HCT116 (cell line): ENCODE results near the gene SPSB1. TPM values are rescaled to one million over a fixed set of nuclear protein-coding genes. Genes with fewer than 3 reads are reported as not detected.

Source experiments
- ATAC-seq: fragments of 200-7000 bp; cut with Tn5 transposase; 2 replicates; pipeline ENCODE4 v1.9.1; 2020; ENCODE audit warnings: mild to moderate bottlenecking, moderate library complexity
- BruUV-seq: library from RNA; stranded (reverse); fragments of 400-500 nt; replicated peaks from 2 replicates; lab custom pipeline; 2021; lab: Mats Ljungman, UMichigan
- CTCF ChIA-PET: fragments of 300-600 bp; sonication (Branson Sonifier 250); formaldehyde crosslinking; loops from one replicate; lab custom pipeline; 2021; ENCODE audit warnings: antibody characterized with exemption; lab: Charles Lee
- POLR2A ChIA-PET: fragments of 300-600, 350-600 bp; sonication (Branson Sonifier 250); formaldehyde crosslinking; loops from one replicate; lab custom pipeline; 2021; ENCODE audit warnings: antibody characterized with exemption; lab: Charles Lee
- RAD21 ChIA-PET, 2 experiments: fragments of 300-600 bp; sonication (Branson Sonifier 250); formaldehyde crosslinking; loops; one replicate each; lab custom pipeline; 2023; ENCODE audit warnings: low total read pairs in 2 of 2; ENCODE audit not compliant: uncharacterized antibody in 2 of 2, unreplicated experiment in 2 of 2, low non-redundant PET in 1 of 2; lab: Charles Lee
- DNase-seq: peaks from one replicate; pipeline ENCODE4 v3.0.0-alpha.2; 2010; ENCODE audit warnings: low read depth, low spot score
- H2AFZ ChIP-seq: fragments of 200-600 bp; shearing (Covaris generic), sonication (generic); 2 replicates; pipeline ENCODE4 v1.6.1; 2017; ENCODE audit warnings: low read depth, mixed run types, mixed read lengths, antibody characterized with exemption, low read length; ENCODE audit not compliant: poor library complexity, severe bottlenecking
- H3K27ac ChIP-seq: 2 replicates; pipeline ENCODE4 v1.5.1; 2012; ENCODE audit warnings: low read depth, low read length
- H3K27me3 ChIP-seq: fragments of 200-600 bp; sonication (generic); 2 replicates; pipeline ENCODE4 v1.6.1; 2016; ENCODE audit warnings: mixed run types, low read length, mixed read lengths; ENCODE audit not compliant: insufficient read depth
- H3K36me3 ChIP-seq, 2 experiments: fragments of 200-500 bp in 1 of 2; fragments of 200-600 bp in 1 of 2; sonication (Bioruptor generic) in 1 of 2; sonication (generic) in 1 of 2; 2 replicates each; pipeline versions ENCODE4 v1.5.1 to v1.6.1; 2014 to 2016; ENCODE audit warnings: low read length in 2 of 2, inconsistent platforms in 1 of 2, mixed read lengths in 1 of 2, mixed run types in 1 of 2; ENCODE audit not compliant: insufficient read depth in 2 of 2, control insufficient read depth in 1 of 2
- H3K4me1 ChIP-seq, 2 experiments: fragments of 200-600 bp in 1 of 2; sonication (generic) in 1 of 2; 2 replicates each; pipeline versions ENCODE4 v1.5.1 to v1.6.1; 2012 to 2017; ENCODE audit warnings: low read length in 2 of 2, inconsistent platforms in 1 of 2, mild to moderate bottlenecking in 1 of 2, mixed read lengths in 1 of 2, mixed run types in 1 of 2, moderate library complexity in 1 of 2; ENCODE audit not compliant: insufficient read depth in 2 of 2, control insufficient read depth in 1 of 2
- H3K4me2 ChIP-seq: fragments of 200-600 bp; sonication (generic); 2 replicates; pipeline ENCODE4 v1.6.1; 2017; ENCODE audit warnings: mixed run types, low read length, mixed read lengths
- H3K4me3 ChIP-seq, 2 experiments: fragments of 200-600 bp in 1 of 2; sonication (generic) in 1 of 2; replicated peaks in 1 of 2; 2 replicates each; pipeline ENCODE4 v1.5.1; 2011 to 2016; ENCODE audit warnings: low read length in 2 of 2, control low read depth in 1 of 2, low read depth in 1 of 2, mild to moderate bottlenecking in 1 of 2, mixed read lengths in 1 of 2, mixed run types in 1 of 2
- H3K79me2 ChIP-seq: fragments of 200-600 bp; sonication (generic); 2 replicates; pipeline ENCODE4 v1.6.1; 2017; ENCODE audit warnings: mild to moderate bottlenecking, mixed run types, low read length, moderate library complexity, mixed read lengths; ENCODE audit not compliant: insufficient read depth
- H3K9ac ChIP-seq: fragments of 200-600 bp; sonication (generic); 2 replicates; pipeline ENCODE4 v1.6.1; 2016; ENCODE audit warnings: low read length, mixed read lengths
- H3K9me2 ChIP-seq: fragments of 200-600 bp; sonication (generic), shearing (Covaris generic); 2 replicates; pipeline ENCODE4 v1.6.1; 2017; ENCODE audit warnings: mixed run types, mild to moderate bottlenecking, moderate library complexity; ENCODE audit not compliant: insufficient read depth
- H3K9me3 ChIP-seq, 2 experiments: fragments of 200-500 bp in 1 of 2; fragments of 200-600 bp in 1 of 2; sonication (Bioruptor generic) in 1 of 2; sonication (generic) in 1 of 2; 2 replicates each; pipeline ENCODE4 v1.6.1; 2014 to 2017; ENCODE audit warnings: low read length in 2 of 2, mixed read lengths in 2 of 2, inconsistent platforms in 1 of 2, low read depth in 1 of 2, mild to moderate bottlenecking in 1 of 2, mixed run types in 1 of 2, moderate library complexity in 1 of 2; ENCODE audit not compliant: control insufficient read depth in 1 of 2, insufficient read depth in 1 of 2
- H4K20me1 ChIP-seq: fragments of 200-600 bp; sonication (generic), shearing (Covaris generic); 2 replicates; pipeline ENCODE4 v1.6.1; 2017; ENCODE audit warnings: mixed run types, mild to moderate bottlenecking, moderate library complexity; ENCODE audit not compliant: insufficient read depth
- CBX3 ChIP-seq: IDR thresholded peaks from 2 replicates; pipeline ENCODE4 v1.6.1; 2012; ENCODE audit warnings: low read depth
- JUND ChIP-seq: IDR thresholded peaks from 2 replicates; pipeline ENCODE4 v1.6.1; 2012
- SP1 ChIP-seq: IDR thresholded peaks from 2 replicates; pipeline ENCODE4 v1.6.1; 2012; ENCODE audit warnings: low read depth
- SRF ChIP-seq: IDR thresholded peaks from 2 replicates; pipeline ENCODE4 v1.6.1; 2012; ENCODE audit warnings: low read depth
- ZFX ChIP-seq: fragments of 450-650 bp; IDR thresholded peaks from 2 replicates; pipeline ENCODE4 v1.6.1; 2017
- intact Hi-C: fragments of 100-400 bp; cut with micrococcal nuclease; formaldehyde crosslinking; loops from 2 replicates; pipeline ENCODE4 v1.10.0; 2022
- total RNA-seq: library from RNA; stranded (reverse); gene quantifications from one replicate; pipeline ENCODE4 v1.2.1, GENCODE V29; 2021; ENCODE audit not compliant: unreplicated experiment
- TF ChIP-seq, protein P1 (sequence below), 3 experiments: fragments of 200-600 bp in 1 of 3; sonication (generic) in 1 of 3; IDR thresholded peaks in 2 of 3; conservative IDR thresholded peaks in 1 of 3; 2 replicates each; pipeline ENCODE4 v1.5.1; 2012 to 2017; ENCODE audit warnings: low read depth in 2 of 3, low read length in 2 of 3, antibody characterized with exemption in 1 of 3, borderline replicate concordance in 1 of 3, control low read depth in 1 of 3, mild to moderate bottlenecking in 1 of 3, mixed read lengths in 1 of 3, mixed run types in 1 of 3, moderate library complexity in 1 of 3; ENCODE audit not compliant: insufficient read depth in 1 of 3

SPSB1 gene
- total RNA-seq, 1 experiment from 2014 or later, result 10.8 TPM

DNA sequence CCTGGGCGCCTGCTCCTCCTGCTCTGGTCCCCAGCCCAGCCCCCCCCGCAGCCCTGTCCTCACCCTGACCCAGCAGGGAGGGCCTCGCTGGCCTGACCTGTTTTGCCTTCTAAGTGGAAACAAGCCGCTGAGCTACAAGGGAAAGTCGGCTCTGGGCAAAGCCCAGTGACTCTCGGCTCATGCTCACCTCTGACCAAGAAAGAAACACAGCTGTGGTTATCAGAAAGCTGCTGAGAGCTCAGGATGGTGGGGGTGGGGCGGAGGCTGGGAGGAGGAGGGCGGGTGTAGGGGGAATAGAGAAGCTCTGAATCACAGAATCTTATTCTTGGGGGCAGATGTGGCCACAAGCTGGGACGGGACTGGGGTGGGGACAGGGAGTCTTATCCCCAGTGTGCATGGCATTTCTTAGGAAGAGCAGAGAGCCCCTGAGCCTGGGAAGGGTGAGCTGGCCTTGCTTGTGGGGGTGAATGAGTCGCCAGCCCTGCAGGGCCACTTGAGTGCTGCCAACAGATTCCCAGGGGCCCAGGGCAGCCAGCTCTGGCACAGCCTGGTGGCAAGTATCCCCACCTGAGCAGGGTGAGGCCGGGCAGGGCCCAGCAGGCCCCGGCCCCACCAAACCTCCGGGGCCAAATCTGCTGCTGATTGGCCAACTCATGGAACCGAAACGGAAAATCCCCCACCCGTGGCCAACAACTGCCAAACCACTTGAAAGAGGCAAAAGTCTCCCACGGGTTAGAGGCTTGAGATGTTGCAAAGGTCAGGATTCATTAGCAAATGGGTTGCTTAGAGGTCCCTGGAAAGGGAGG, 120.6 kb downstream of the SPSB1 start:
- ATAC-seq (peak; percentile 79), DNase-seq (peak; percentile 56)
- H3K27me3 ChIP-seq, result no peaks in the 10 kb centered on the region
- H3K9ac ChIP-seq, result peak overlapping the region; percentile 68
- H3K4me2 ChIP-seq, result peak overlapping the region; percentile 86
- no peaks in the 10 kb centered on the region for H3K9me2 ChIP-seq
- peak overlapping the region; percentile 89 for H2AFZ ChIP-seq
- H3K9me3 ChIP-seq, result peaks cover 0 to 3% of the 10 kb centered on the region in 2 experiments; a peak in 1 of 4 replicates
- no TSS peak for BruUV-seq
- H3K27ac ChIP-seq, result peak overlapping the region; percentile 81
- intact Hi-C loops, result no loop called here
- peaks cover 28 to 29% of the 10 kb centered on the region in 2 experiments for H3K4me1 ChIP-seq
- peak overlapping the region; percentile 23 to 48 for H3K4me3 ChIP-seq
- ChIA-PET POLR2A (interaction anchor here (0.7 to 1.4 kb wide), 3 partner anchors 11 to 24 kb away, joined by 3 read pairs; no protein-coding TSS in a partner anchor), RAD21 (interaction anchor here (0.6 to 0.8 kb wide), 4 partner anchors 10 to 181 kb away, joined by 3 to 6 read pairs (median 4); partner anchors contain the start of gene TMEM201 (in 1 of the 2)), CTCF (no interaction called here)
- H3K79me2 ChIP-seq, result no peaks in the 10 kb centered on the region
- H4K20me1 ChIP-seq, result no peaks in the 10 kb centered on the region
- no peaks in the 10 kb centered on the region for H3K36me3 ChIP-seq
- TF ChIP-seq CBX3 (no peak; the same call in 1 of the 2 replicates), ZFX (peak; percentile 61; the same call in 1 of the 2 replicates), JUND (no peak), SP1 (0 out of 2 replicates have a peak, but pooled peaks have one; percentile 57)

DNA sequence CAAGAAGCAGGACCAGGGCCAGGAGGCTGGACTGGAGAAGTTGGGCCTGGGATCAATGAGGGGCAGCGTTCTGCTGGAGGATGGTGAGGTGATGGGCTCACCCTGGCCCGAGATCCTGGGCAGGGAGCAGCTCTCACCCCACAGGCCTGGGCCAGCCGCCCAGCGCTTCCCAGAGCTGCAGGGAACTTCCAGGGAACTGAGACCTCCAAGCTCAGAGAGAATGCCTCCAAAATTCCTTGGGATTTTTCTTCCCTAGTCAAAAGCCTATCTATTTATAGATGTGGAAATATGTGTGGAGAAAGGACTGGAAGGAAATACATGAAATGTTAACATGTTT, 121.2 kb downstream of the SPSB1 start:
- Histone ChIP-seq H2AFZ (peak overlapping the region; percentile 89), H3K4me3 (peak overlapping the region in 1 of 2 experiments; percentile 48; a peak in 2 of 4 replicates), H3K36me3 (no peaks in the 10 kb centered on the region), H3K79me2 (no peaks in the 10 kb centered on the region), H3K27me3 (no peaks in the 10 kb centered on the region), H3K4me2 (peak overlapping the region; percentile 86)
- RAD21 ChIA-PET, result interaction anchor here in 1 of 2 experiments (0.6 kb wide), 1 partner anchor 181 kb away, joined by 3 read pairs; no protein-coding TSS in a partner anchor
- no peak for ATAC-seq
- no TSS peak for BruUV-seq
- TF ChIP-seq, protein P1, sequence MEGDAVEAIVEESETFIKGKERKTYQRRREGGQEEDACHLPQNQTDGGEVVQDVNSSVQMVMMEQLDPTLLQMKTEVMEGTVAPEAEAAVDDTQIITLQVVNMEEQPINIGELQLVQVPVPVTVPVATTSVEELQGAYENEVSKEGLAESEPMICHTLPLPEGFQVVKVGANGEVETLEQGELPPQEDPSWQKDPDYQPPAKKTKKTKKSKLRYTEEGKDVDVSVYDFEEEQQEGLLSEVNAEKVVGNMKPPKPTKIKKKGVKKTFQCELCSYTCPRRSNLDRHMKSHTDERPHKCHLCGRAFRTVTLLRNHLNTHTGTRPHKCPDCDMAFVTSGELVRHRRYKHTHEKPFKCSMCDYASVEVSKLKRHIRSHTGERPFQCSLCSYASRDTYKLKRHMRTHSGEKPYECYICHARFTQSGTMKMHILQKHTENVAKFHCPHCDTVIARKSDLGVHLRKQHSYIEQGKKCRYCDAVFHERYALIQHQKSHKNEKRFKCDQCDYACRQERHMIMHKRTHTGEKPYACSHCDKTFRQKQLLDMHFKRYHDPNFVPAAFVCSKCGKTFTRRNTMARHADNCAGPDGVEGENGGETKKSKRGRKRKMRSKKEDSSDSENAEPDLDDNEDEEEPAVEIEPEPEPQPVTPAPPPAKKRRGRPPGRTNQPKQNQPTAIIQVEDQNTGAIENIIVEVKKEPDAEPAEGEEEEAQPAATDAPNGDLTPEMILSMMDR (IDR thresholded peaks at IDR 0.05 in 2 of 3, conservative IDR thresholded peaks at IDR 0.05 in 1 of 3; ENCODE audit: borderline replicate concordance in 1 of 3, insufficient read depth in 1 of 3, low read depth in 2 of 3, low read length in 2 of 3), result no peak
- TF ChIP-seq CBX3 (no peak), SRF (no peak)
- TF ChIP-seq, all 23 proteins: peak for 0
- no peak for DNase-seq
- peaks cover 0 to 3% of the 10 kb centered on the region in 2 experiments; a peak in 1 of 4 replicates for H3K9me3 ChIP-seq
- H3K9ac ChIP-seq, result peak overlapping the region; percentile 68
- H4K20me1 ChIP-seq, result no peaks in the 10 kb centered on the region
- CTCF ChIA-PET, result no interaction called here
- POLR2A ChIA-PET, result interaction anchor here (0.8 to 1.4 kb wide), 2 partner anchors 15 to 25 kb away, joined by 3 read pairs; no protein-coding TSS in a partner anchor
- peak overlapping the region; percentile 81 for H3K27ac ChIP-seq
- intact Hi-C loops, result no loop called here
- no peaks in the 10 kb centered on the region for H3K9me2 ChIP-seq
- H3K4me1 ChIP-seq, result peaks cover 28 to 32% of the 10 kb centered on the region in 2 experiments
